Ovary (tissue), 9 donors: ENCODE data around the gene CHKA. TPM values are rescaled to one million over a fixed set of nuclear protein-coding genes. Genes with fewer than 3 reads are reported as not detected.

Experiments
- DNase-seq, 5 donors: peaks; one replicate each; pipeline ENCODE4 v3.0.0-alpha.2; 2019 to 2020
- H3K27ac ChIP-seq, 2 donors: fragments of 200-600 bp; one replicate each; pipeline versions ENCODE4 v1.5.1 to v1.8.0; 2019 to 2022
- H3K27me3 ChIP-seq: fragments of 200-600 bp; one replicate; pipeline ENCODE4 v1.8.0; 2022
- H3K36me3 ChIP-seq: fragments of 200-600 bp; sonication (generic); one replicate; pipeline ENCODE4 v1.5.1; 2019
- H3K4me1 ChIP-seq: one replicate; pipeline ENCODE4 v1.8.1; 2013; ENCODE audit warnings: mild to moderate bottlenecking, moderate library complexity; ENCODE audit not compliant: insufficient read depth
- H3K4me3 ChIP-seq: fragments of 200-600 bp; sonication (generic); one replicate; pipeline ENCODE4 v1.5.1; 2017
- H3K9me3 ChIP-seq, 2 donors: fragments of 200-600 bp in 1 of 2; sonication (generic) in 1 of 2; one replicate each; pipeline versions ENCODE4 v1.5.1 to v1.8.1; 2013 to 2019; ENCODE audit warnings: mild to moderate bottlenecking in 1 of 2, moderate library complexity in 1 of 2
- EP300 ChIP-seq: sonication (generic); formaldehyde crosslinking; IDR thresholded peaks from one replicate; pipeline ENCODE4 v1.6.1; 2017; ENCODE audit warnings: antibody characterized with exemption
- POLR2A ChIP-seq: fragments of 450-650 bp; IDR thresholded peaks from one replicate; pipeline ENCODE4 v1.6.1; 2017; ENCODE audit warnings: antibody characterized with exemption, mild to moderate bottlenecking, moderate library complexity
- WGBS, 3 donors: extraction: QIAGEN DNeasy Blood & Tissue Kit in 1 of 3; methylation state at CpG; one replicate each; pipeline versions ENCODE4 v1.1.5 to v1.1.7; 2013 to 2017; 5-methylcytosine and 5-hydroxymethylcytosine counted together
- intact Hi-C, 4 donors: fragments of 100-400 bp; cut with DNase I; formaldehyde crosslinking; loops; one replicate each; pipeline versions ENCODE4 v1.11.0 to v1.15.1; 2022 to 2023
- polyA plus RNA-seq, 2 donors: library from polyadenylated mRNA; stranded (reverse); fragments of 200-250 nt in 1 of 2; fragments of 350-450 nt in 1 of 2; fragmentation: Illumina TruSeq in 1 of 2; extraction: RNeasy Lipid Tissue Mini Kit (QIAGEN cat#74804) in 1 of 2; gene quantifications; one replicate each; pipeline ENCODE4 v1.2.3, GENCODE V29; 2013 to 2014
- total RNA-seq, 7 donors: library from RNA; depleted of rRNA in 2 of 7; stranded (reverse); fragments of >200 nt in 2 of 7; fragmentation: NEBNext Ultra II Directional in 3 of 7; extraction: Animal tissue kit (Norgen Biotek cat#: 25700) in 3 of 7; gene quantifications; one replicate each; pipeline versions ENCODE4 v1.1.0 to v1.2.4, GENCODE V29; 2016 to 2023
- TF ChIP-seq, protein P1 (sequence below), 3 donors: fragments of 450-650 bp in 2 of 3; fragments of 200-600 bp in 1 of 3; IDR thresholded peaks; one replicate each; pipeline versions ENCODE4 v1.5.1 to v1.8.0; 2016 to 2022; ENCODE audit warnings: antibody characterized with exemption in 3 of 3, mild to moderate bottlenecking in 1 of 3
- donor health status: DM: no; HTN: no; CAD: no; lungs with moderate emphysema.
- donor health status: DM: no; HTN: no; CAD: no.
- donor health status: Bipolar disorder and iron deficiency.
- donor health status: DM: yes; HTN: yes; CAD: no.
- donor health status: DM: no; HTN: no; CAD: no.
- donor health status: DM: yes; HTN: yes; CAD: no.

The CHKA gene
- total and polyA plus RNA-seq, 9 donors: 15.6 to 45.3 (median 30.5) TPM

- 87 to 91% (median 90%) methylated on average over 14 to 16 of the region's 16 CpGs for WGBS, 3 donors
- intact Hi-C loops: no loop called here
Observed at GRCh38 chr11:68142441-68143309, 21.5 kb upstream of the CHKA start.

DNA sequence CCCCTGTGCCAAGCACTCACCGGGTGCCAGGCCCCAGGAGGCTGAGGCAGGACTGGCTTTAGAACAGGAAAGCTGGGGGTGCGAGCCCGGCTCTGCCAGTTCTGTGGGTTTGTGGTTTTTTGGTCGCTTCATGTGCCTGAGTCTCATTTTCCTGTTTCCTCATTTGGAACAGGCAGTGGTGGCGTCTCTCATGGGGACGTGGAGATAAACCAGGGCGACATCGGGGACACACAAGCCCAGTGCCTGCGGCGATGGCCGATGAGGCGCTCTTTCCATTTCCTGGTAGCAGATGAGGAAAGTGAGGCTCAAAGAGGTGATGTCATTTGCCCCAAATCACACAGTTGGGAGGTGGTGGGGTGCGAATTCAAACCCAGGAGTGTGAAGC is 20.8 kb upstream of the CHKA start:
- H3K9me3 ChIP-seq: no peaks in the 10 kb centered on the region
- DNase-seq: no peak
- no peak overlapping the region for H3K4me3 ChIP-seq
- TF ChIP-seq POLR2A: no peak
- TF ChIP-seq, protein P1, sequence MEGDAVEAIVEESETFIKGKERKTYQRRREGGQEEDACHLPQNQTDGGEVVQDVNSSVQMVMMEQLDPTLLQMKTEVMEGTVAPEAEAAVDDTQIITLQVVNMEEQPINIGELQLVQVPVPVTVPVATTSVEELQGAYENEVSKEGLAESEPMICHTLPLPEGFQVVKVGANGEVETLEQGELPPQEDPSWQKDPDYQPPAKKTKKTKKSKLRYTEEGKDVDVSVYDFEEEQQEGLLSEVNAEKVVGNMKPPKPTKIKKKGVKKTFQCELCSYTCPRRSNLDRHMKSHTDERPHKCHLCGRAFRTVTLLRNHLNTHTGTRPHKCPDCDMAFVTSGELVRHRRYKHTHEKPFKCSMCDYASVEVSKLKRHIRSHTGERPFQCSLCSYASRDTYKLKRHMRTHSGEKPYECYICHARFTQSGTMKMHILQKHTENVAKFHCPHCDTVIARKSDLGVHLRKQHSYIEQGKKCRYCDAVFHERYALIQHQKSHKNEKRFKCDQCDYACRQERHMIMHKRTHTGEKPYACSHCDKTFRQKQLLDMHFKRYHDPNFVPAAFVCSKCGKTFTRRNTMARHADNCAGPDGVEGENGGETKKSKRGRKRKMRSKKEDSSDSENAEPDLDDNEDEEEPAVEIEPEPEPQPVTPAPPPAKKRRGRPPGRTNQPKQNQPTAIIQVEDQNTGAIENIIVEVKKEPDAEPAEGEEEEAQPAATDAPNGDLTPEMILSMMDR (IDR thresholded peaks at IDR 0.05): no peak
- no peak for TF ChIP-seq EP300
- no peaks in the 10 kb centered on the region for H3K27me3 ChIP-seq
- H3K27ac ChIP-seq: no peak overlapping the region
- no peaks in the 10 kb centered on the region for H3K36me3 ChIP-seq
- H3K4me1 ChIP-seq: peaks cover 5% of the 10 kb centered on the region
- intact Hi-C loops: no loop called here
- 92 to 96% (median 93%) methylated on average over 13 of the region's 13 CpGs for WGBS, 3 donors

More at GRCh38 chr11:68142441-68143309, 21.5 kb upstream of the CHKA start:
- no peak overlapping the region for H3K4me3 ChIP-seq
- DNase-seq: peak in 1 of 5 donors; percentile 26
- no peaks in the 10 kb centered on the region for H3K27me3 ChIP-seq
- H3K27ac ChIP-seq: no peak overlapping the region
- no peaks in the 10 kb centered on the region for H3K9me3 ChIP-seq
- H3K4me1 ChIP-seq: peaks cover 8% of the 10 kb centered on the region
- H3K36me3 ChIP-seq: no peaks in the 10 kb centered on the region
- TF ChIP-seq EP300 (no peak), POLR2A (no peak)
- TF ChIP-seq, protein P1 (IDR thresholded peaks at IDR 0.05): no peak

- intact Hi-C loops: no loop called here
- H3K4me3 ChIP-seq: no peak overlapping the region
- H3K27me3 ChIP-seq: no peaks in the 10 kb centered on the region
- 84 to 90% (median 87%) methylated on average over 8 of the region's 8 CpGs for WGBS, 3 donors
- no peaks in the 10 kb centered on the region for H3K9me3 ChIP-seq
- H3K27ac ChIP-seq: no peak overlapping the region
- no peak for TF ChIP-seq POLR2A
- H3K4me1 ChIP-seq: peaks cover 1% of the 10 kb centered on the region
- no peaks in the 10 kb centered on the region for H3K36me3 ChIP-seq
- no peak for DNase-seq
Observed at GRCh38 chr11:68141246-68142027, 20.2 kb upstream of the CHKA start.

GRCh38 chr11:68140496-68141245 is 19.5 kb upstream of the CHKA start:
- H3K27ac ChIP-seq: no peak overlapping the region
- peak in 1 of 5 donors; percentile 29 for DNase-seq
- no peaks in the 10 kb centered on the region for H3K27me3 ChIP-seq
- TF ChIP-seq, protein P1 (IDR thresholded peaks at IDR 0.05): no peak
- TF ChIP-seq POLR2A (no peak), EP300 (no peak)
- WGBS, 3 donors: 86 to 91% (median 88%) methylated on average over 8 to 9 of the region's 9 CpGs
- no peak overlapping the region for H3K4me3 ChIP-seq
- no peaks in the 10 kb centered on the region for H3K9me3 ChIP-seq
- H3K36me3 ChIP-seq: no peaks in the 10 kb centered on the region
- intact Hi-C loops: no loop called here
- H3K4me1 ChIP-seq: no peaks in the 10 kb centered on the region
